Measurements from ENCODE around the gene RADIL.

RADIL gene

DNA sequence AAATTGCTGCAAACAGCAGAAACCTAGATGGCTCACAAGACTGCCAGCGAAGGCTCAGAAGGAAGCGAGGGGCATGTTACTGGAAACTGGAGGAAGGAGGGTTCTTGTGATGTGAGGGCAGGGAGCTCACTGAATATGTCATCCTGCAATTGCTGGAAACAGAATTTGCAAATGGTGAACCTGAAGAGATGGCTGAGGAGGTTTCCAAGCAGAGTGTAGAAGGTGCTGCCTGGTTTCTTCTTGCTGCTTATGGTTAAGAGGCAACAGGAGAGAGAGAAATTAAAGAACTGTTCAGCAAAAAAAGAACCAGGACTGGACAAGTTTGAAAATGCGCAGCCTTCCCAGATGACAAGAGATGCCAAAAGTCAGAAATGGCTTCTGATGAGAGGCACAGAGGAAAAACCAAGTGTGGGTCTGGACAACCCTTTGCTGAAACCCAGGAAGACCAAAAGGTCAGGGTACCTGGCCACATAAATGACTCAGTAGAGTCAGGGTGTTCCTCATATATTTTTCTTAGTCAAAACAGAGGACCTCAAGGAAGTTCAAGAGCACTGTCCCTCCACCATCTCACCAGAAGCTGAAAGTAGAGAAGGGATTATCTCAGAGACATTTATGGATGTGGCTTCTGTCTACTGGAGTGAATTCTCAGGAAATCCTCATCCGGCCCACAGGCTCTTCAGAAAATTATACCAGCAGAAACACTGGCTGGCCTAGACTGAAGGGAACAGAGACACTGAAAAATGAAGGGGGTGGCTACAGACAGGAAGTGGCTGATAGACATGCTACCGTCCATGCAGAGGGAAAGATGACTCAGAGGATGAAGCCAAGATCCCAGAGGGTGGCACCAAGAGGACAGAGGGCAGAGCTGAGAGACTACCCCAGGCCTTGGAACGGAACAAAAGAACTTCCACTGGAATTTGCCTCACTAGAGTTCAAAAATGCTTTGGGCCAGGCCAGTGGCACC lies 31.8 kb downstream of the RADIL start:
- TF ChIP-seq, protein P1, sequence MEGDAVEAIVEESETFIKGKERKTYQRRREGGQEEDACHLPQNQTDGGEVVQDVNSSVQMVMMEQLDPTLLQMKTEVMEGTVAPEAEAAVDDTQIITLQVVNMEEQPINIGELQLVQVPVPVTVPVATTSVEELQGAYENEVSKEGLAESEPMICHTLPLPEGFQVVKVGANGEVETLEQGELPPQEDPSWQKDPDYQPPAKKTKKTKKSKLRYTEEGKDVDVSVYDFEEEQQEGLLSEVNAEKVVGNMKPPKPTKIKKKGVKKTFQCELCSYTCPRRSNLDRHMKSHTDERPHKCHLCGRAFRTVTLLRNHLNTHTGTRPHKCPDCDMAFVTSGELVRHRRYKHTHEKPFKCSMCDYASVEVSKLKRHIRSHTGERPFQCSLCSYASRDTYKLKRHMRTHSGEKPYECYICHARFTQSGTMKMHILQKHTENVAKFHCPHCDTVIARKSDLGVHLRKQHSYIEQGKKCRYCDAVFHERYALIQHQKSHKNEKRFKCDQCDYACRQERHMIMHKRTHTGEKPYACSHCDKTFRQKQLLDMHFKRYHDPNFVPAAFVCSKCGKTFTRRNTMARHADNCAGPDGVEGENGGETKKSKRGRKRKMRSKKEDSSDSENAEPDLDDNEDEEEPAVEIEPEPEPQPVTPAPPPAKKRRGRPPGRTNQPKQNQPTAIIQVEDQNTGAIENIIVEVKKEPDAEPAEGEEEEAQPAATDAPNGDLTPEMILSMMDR (IDR thresholded peaks at IDR 0.05; ENCODE audit: low read depth, low read length), result no peak
- no peak overlapping the region for H3K4me3 ChIP-seq (replicated peaks in 1 of 2; ENCODE audit: low read depth in 2 of 2, low read length in 2 of 2)
- DNase-seq (ENCODE audit: low read depth in 2 of 2), result peak in 1 of 2 donors; percentile 33

DNA sequence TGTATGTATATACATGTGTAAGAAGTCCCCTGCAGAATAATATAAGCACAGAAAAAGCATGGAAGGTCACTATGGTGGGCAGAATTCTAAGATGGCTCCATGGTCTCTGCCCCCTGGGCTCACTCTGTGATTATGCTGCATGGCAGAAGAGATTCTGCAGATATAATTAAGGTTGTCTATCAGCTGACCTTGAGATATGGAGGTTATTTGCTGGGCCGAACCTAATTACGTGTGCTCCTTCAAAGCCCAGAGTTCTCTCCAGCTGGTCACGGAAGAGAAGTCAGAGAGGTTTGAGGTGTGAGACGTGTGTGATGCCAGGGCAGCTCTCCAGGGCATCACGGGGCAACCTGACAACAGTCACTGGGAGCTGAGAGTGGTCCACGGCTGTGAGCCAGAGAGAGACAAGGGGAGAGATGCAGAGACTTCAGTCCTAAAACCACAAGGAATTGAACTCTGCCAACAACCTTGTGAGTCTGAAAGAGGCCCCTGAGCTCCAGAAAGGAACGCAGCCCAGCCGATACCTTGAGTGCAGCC lies 33.2 kb downstream of the RADIL start:
- TF ChIP-seq, protein P1 (IDR thresholded peaks at IDR 0.05; ENCODE audit: low read depth, low read length), result no peak
- H3K4me3 ChIP-seq (replicated peaks in 1 of 2; ENCODE audit: low read depth in 2 of 2, low read length in 2 of 2), result no peak overlapping the region
- DNase-seq (ENCODE audit: low read depth in 2 of 2), result no peak

DNA sequence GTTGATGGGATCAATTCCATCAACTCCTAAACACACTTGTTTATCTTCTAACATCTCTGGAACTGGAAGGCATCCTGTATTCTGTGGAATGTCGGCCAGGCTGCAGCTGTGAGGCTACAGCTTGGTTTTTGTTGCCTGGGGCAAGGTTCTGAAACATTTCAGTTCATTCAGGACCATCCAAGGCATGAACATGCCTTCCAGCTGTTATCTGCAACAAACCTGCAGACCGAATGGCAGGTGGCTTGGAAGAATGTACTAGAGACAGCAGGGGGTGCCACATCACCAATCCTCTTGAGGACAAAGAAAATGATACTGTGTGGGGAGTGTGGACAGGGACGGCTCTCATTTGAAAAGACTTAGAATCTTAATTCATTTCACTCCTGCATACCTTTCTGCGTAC lies 34.1 kb downstream of the RADIL start:
- DNase-seq (ENCODE audit: low read depth in 2 of 2), result peak; percentile 23 to 49
- H3K4me3 ChIP-seq (replicated peaks in 1 of 2; ENCODE audit: low read depth in 2 of 2, low read length in 2 of 2), result no peak overlapping the region
- TF ChIP-seq, protein P1 (IDR thresholded peaks at IDR 0.05; ENCODE audit: low read depth, low read length), result peak; percentile 37

DNA sequence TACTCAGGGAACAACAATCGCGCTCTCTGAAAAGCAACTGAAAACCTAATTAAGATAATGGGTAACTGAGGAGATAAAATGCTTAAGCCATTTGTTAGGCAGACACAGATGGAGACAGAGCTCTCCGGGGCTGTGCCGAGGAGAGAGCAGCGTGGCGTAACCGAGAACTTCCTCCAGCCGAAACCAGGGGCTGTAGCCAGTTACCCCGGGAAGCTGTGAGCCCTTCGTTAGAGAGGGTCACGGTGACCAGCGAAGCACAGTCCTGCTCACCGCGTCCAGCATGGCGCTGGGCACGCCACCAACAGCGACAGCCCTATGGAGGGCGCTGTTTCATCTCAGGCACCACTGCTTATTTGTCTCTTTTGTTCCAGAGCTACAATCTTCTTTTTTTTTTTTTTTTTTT lies 37.8 kb downstream of the RADIL start:
- DNase-seq (ENCODE audit: low read depth in 2 of 2), result peak; percentile 15 to 58
- peak overlapping the region; percentile 9 to 26 for H3K4me3 ChIP-seq (replicated peaks in 1 of 2; ENCODE audit: low read depth in 2 of 2, low read length in 2 of 2)
- TF ChIP-seq, protein P1 (IDR thresholded peaks at IDR 0.05; ENCODE audit: low read depth, low read length), result peak; percentile 41

DNA sequence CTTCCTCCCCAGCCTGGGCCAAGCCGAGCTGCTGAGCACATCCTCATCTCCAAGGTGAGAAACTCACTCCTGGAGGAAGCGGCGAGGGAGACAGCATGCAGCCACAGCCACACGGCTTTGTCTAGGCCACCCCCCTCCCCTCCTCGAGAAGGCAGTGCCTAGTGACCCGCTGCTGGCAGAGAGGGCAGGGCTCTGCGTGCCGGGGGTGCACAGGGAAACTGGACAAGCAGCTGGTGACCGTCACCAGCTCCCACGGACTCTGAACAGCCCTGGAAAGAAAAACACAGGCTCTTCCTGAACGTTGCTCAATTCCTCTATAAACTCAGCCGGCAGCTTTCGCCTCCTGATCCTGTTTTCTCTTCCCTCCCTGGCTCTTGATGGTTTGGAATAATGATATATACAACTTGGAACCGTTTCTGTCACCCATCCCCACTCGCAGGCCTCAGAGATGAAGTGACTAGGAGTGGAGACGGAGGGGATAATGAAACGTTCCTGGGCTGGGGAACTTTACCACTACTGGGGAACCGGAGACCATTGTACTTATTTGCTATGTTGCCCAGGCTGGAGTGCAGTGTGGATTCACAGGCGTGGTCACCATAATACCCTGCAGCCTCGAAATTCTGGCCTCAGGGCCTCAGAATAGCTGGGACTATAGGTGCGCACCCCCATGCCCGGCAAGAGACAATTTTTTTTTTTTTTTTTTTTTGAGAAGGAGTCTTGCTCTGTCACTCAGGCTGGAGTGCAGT lies 41.0 kb downstream of the RADIL start:
- TF ChIP-seq, protein P1 (IDR thresholded peaks at IDR 0.05; ENCODE audit: low read depth, low read length), result no peak
- H3K4me3 ChIP-seq (replicated peaks in 1 of 2; ENCODE audit: low read depth in 2 of 2, low read length in 2 of 2), result no peak overlapping the region
- DNase-seq (ENCODE audit: low read depth in 2 of 2), result peak; percentile 5 to 40

DNA sequence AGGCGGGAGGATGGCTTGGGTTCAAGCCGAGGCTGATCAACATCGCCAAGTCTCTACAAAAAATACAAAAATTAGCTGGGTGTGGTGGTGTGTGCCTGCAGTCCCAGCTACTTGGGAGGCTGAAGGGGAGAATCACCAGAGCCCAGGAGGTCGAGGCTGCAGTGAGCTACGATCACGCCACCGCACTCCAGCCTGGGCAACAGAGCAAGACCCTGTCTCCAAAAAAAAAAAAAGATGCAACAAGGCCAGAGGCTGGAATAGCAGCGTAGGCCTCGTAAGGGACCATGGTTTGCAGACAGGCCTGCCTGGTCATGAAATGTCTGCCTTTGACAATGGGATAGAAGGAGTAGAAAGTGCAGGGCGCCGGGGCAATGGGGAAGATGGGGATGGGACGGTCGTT lies 41.7 kb downstream of the RADIL start:
- no peak overlapping the region for H3K4me3 ChIP-seq (replicated peaks in 1 of 2; ENCODE audit: low read depth in 2 of 2, low read length in 2 of 2)
- DNase-seq (ENCODE audit: low read depth in 2 of 2), result no peak
- TF ChIP-seq, protein P1 (IDR thresholded peaks at IDR 0.05; ENCODE audit: low read depth, low read length), result no peak

Data from cardiac fibroblast (primary cell).